GM12874 (cell line): Measurements from ENCODE around the gene PLCB1.

ENCODE experiments used
- CTCF ChIP-seq: IDR thresholded peaks from 2 replicates; pipeline ENCODE4 v1.5.1; 2011; ENCODE audit warnings: low read depth, mild to moderate bottlenecking, control low read depth, low read length, moderate library complexity; ENCODE audit not compliant: insufficient read depth

The PLCB1 gene

GRCh38 chr20:8573686-8574085 is 441.6 kb downstream of the PLCB1 start:
- no peak for TF ChIP-seq CTCF

- TF ChIP-seq CTCF, result no peak
Measured at GRCh38 chr20:8575114-8575513, 443.0 kb downstream of the PLCB1 start.

GRCh38 chr20:8578161-8578865 is 446.2 kb downstream of the PLCB1 start:
- no peak for TF ChIP-seq CTCF

DNA sequence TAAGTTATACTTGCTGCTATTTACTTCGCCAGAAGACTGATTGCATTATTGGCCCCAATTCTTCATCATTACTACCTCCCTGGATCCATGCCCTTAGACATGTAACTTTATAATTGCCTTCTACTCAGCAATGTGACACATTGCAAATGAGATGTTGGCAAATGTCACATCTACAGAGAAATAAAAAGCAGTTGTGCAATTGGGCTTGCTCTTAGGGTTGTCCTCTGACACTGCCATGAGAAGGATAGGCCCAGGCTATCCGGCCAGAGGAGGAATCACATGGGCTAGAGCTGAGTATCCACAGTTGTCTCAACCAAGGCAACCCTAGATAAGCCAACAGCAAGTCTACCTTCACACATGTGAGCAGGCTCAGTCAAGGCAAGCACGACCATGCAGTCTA is 447.0 kb downstream of the PLCB1 start:
- no peak for TF ChIP-seq CTCF

GRCh38 chr20:8581446-8582183 is 449.5 kb downstream of the PLCB1 start:
- no peak for TF ChIP-seq CTCF

GRCh38 chr20:8583012-8583565 is 451.0 kb downstream of the PLCB1 start:
- no peak for TF ChIP-seq CTCF

DNA sequence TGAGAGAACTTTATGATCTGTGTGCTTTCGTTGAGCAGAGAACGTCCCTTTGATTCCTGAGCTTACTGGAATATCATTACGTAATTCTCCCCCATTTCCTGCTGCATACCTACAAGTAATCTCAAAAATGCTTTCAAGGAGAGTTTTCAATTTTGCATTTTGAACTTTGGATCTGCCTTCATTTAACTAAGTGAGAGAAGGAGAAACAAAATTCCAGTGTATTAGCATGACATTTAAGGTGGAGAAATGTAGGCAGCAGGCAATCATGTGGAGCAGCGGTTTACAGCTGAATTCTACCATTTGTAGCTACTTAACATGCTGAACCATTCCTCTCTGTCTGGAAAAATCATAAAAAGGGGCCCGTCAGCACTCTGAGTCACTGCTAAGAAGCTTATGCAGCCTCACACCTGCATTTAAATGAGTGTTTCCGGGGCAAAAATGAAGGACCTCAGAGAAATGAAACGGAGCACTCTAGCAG is 451.5 kb downstream of the PLCB1 start:
- no peak for TF ChIP-seq CTCF
